Spleen (tissue), 7 donors: ENCODE results near the gene CARD19.

Experiments
- CTCF ChIP-seq, 11 experiments: fragments of 200-600 bp in 7 of 11; fragments of 450-650 bp in 4 of 11; sonication (generic) in 4 of 11; IDR thresholded peaks in 8 of 11; conservative IDR thresholded peaks in 3 of 11; 1 replicate in 7 of 11; 2 replicates in 4 of 11; pipeline versions ENCODE4 v1.4.0 to v1.8.0; 2016 to 2021; ENCODE audit warnings: antibody characterized with exemption in 11 of 11, inconsistent platforms in 4 of 11, mild to moderate bottlenecking in 1 of 11
- POLR2A ChIP-seq, 3 donors: fragments of 450-650 bp; IDR thresholded peaks; one replicate each; pipeline ENCODE4 v1.5.1; 2017; ENCODE audit warnings: antibody characterized with exemption in 3 of 3, mild to moderate bottlenecking in 1 of 3
- POLR2AphosphoS5 ChIP-seq, 3 donors: sonication (generic); formaldehyde crosslinking; IDR thresholded peaks; one replicate each; pipeline ENCODE4 v1.5.1; 2017; ENCODE audit warnings: antibody characterized with exemption in 3 of 3
- donor health status: DM: no; HTN: no; CAD: no; lungs with moderate emphysema.
- donor health status: DM: no; HTN: no; CAD: no.
- donor health status: DM: no; HTN: no; CAD: no.

- TF ChIP-seq CTCF (IDR thresholded peaks at IDR 0.05 in 8 of 11, conservative IDR thresholded peaks at IDR 0.05 in 3 of 11) (no peak), POLR2A (IDR thresholded peaks at IDR 0.05) (no peak), POLR2AphosphoS5 (IDR thresholded peaks at IDR 0.05) (peak; percentile 92 to 95 (median 93))
Measured at GRCh38 chr9:93129286-93129685, 33.3 kb downstream of the CARD19 start.
